H54 (cell line): ENCODE measurements around the gene TTLL10.

Source experiments
- DNase-seq: peaks from one replicate; pipeline ENCODE4 v3.0.0; 2011; ENCODE audit warnings: low spot score, mixed read lengths; ENCODE audit not compliant: insufficient read length
- FAIRE-seq: peaks from 3 replicates; lab custom pipeline; 2011; peaks lifted over from hg19 to GRCh38; lab: Jason Lieb, UNC
- POLR2A ChIP-seq: IDR thresholded peaks from 2 replicates; pipeline ENCODE4 v1.6.1; 2011; ENCODE audit warnings: low read depth, mild to moderate bottlenecking, low read length

Gene TTLL10

DNA sequence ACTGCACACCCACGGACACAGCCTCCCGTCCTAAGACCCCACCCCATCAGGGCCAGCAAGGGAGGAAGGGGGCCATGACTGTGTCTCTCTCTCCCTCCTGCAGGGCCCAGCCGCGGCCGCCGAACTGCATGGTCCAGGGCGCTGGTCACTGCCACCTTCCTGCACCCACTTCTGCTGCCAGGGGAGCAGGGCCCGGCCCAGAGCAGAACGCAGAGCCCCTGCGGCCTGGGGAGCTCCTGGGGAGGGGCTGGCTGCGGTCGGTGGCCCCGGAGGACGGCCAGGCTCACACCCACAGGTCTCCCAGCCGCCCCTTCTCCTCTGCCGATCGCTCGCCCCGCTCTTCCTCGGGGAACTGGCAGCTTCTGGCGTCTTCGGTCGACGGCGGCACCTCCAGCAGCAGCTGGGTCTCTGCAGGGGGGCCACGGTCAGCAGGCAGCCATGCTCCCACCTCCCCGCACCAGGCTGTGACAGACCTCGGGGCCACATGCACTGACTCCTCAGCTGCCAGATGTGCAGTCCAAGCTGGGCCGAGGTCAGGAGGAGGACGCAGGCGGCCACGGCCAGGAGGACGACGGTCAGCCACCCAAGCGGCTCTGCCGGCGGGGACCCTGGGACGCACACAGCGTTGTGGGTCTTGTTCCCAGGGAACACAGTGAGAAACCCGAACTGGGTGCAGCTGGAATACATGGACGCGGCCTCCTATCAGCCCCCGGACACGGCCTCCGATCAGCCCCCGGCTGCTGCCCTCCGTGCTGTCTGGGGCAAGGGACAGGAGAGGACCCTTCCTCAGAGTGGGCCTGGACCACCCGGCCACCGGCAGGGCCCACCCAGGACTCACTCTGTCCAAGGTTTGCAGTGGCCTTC, 30.1 kb downstream of the TTLL10 start:
- no peak for DNase-seq
- no peak for FAIRE-seq
- TF ChIP-seq POLR2A: no peak

- FAIRE-seq: no peak
Measured at GRCh38 chr1:1204425-1204920, 30.8 kb downstream of the TTLL10 start.

GRCh38 chr1:1204998-1205768, 31.5 kb downstream of the TTLL10 start:
- FAIRE-seq (no peak), DNase-seq (no peak)
- no peak for TF ChIP-seq POLR2A

More at GRCh38 chr1:1204425-1204920, 30.8 kb downstream of the TTLL10 start:
- no peak for DNase-seq
- TF ChIP-seq POLR2A: no peak

DNA sequence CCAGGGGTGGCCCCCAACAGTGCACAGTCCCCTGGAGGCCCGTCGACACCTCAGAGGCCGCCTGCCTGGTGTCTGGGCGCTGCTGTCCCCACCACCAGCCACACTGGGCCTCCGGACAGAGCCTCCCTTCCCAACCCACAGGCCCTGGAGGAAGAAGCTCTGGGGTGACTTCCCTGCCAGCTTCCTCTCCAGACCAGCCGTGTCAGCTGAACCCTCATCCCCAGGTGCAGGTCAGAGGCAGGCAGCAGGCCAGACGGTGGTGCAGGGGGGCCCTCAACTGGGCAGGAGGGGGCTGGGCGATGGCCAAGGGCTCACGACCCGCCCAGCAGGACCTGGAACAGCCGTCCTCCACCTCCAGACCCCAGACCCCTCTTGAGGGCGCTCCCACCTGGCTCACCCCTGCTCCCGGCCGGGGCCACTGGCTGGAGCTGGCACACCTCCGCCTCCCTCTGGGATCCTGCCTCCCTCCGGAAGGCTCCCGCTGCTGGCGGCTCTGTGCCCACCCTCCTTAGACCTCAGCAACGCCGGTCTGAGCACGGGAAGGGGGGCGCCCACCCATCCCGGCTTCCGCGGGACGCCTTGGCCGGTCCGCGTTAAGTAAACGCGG, 32.2 kb downstream of the TTLL10 start:
- no peak for DNase-seq
- no peak for FAIRE-seq
- TF ChIP-seq POLR2A: no peak

DNA sequence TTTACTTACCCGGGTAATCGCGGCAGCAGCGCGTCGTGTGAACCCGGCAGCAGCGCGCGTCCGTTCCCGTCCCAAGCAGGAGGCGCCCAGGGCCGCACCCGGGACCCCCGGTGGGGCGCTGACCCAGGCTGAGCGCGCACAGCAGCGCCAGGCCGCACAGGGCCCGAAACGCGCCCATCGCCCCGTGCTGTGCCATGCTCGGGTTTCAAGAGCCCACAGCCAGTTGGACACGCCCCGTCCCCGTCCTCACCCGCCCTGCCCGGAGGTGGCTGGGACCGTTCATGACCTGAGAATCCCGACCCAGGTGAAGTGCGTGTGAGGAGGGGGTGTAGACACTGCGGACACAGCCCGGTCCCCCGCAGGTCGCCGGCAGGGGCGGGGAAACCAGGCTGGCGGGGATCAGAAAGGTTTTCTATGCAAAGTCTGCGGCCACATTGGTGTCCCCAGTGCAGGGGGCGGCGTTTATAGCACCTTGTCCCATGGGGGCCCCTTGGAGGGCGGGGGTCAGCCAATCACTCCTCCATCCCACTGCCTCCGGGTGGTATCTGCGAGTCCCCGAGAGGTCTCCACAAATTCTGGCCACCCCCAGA, 32.8 kb downstream of the TTLL10 start, which contains the start of gene TNFRSF18:
Gene TNFRSF18 (minus strand): TSS at position 217 of the 590 bp plus-strand sequence. CDS start 21 bp downstream, at position 196.
- FAIRE-seq: no peak
- DNase-seq: no peak
- no peak for TF ChIP-seq POLR2A

DNA sequence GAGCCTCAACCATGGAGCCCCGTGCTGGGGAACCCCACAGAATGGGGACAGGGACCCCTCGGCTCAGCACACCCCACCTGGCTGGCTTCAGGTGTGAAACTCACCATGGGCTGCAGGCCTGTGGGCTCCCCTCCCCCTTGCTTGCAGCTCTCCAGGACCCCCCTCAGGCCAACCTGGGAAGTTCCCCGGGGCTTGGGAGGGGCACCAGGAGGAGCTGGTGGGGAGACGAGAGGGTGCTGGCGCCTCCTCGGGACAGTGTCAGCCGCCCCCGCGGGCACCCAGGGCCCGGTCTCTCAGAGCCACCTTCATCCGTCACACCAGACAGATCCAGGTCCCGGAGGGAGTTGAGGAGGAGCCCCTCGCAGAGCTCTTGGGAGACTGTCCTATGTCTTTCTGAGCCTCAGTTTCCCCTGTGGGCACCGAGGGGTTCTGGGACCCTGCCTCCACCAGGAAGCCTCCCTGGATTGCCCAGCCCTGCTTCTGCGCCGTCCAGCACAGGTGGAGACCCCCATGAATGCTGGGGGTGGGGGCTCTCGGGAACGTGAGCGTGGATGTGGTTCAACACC, 33.4 kb downstream of the TTLL10 start:
- TF ChIP-seq POLR2A: no peak
- no peak for FAIRE-seq
- DNase-seq: no peak

- DNase-seq: no peak
- FAIRE-seq: no peak
- TF ChIP-seq POLR2A: no peak
Measured at GRCh38 chr1:1207571-1207892, 33.9 kb downstream of the TTLL10 start.

DNA sequence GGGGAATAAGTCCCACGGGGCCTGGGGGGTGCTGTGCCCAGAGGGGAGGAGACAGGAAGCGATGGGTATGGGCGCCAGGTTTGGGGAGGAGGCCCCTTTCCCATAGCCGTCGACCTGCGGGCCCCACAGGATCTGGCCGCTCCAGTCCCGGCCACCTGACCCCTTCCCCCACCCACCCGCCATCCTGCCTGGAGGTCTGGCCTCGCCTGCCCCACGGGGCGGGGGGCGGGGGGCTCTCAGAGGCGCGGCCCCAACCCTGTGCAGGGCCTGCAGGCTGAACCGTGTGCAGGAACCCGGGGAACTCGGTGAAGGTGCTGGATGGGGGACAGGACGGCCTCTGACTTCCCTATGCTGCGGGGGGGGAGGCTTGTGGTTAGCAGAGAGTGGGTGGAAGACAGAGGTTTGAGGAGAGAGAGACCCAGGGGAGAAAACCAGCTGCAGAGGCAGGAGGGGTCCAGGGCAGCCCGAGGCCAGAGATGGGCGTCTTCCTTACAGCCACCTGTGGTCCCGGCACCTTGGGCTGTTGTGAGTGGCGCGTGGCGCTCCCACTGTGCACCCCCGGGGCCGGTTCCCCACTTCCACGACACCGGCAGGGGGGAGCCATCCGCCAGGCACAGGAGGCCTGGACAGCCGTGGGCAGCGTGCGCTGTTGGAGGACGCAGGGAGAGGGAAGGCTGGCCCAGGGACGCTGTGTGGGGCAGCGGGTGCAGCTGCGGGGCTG, 35.2 kb downstream of the TTLL10 start:
- FAIRE-seq: no peak
- no peak for TF ChIP-seq POLR2A
- no peak for DNase-seq

GRCh38 chr1:1210726-1211540, 37.3 kb downstream of the TTLL10 start:
- TF ChIP-seq POLR2A: no peak
- no peak for FAIRE-seq

GRCh38 chr1:1211541-1212441, 38.1 kb downstream of the TTLL10 start:
- DNase-seq (no peak), FAIRE-seq (no peak)
- TF ChIP-seq POLR2A: no peak

More at GRCh38 chr1:1210726-1211540, 37.3 kb downstream of the TTLL10 start:
- no peak for DNase-seq

DNA sequence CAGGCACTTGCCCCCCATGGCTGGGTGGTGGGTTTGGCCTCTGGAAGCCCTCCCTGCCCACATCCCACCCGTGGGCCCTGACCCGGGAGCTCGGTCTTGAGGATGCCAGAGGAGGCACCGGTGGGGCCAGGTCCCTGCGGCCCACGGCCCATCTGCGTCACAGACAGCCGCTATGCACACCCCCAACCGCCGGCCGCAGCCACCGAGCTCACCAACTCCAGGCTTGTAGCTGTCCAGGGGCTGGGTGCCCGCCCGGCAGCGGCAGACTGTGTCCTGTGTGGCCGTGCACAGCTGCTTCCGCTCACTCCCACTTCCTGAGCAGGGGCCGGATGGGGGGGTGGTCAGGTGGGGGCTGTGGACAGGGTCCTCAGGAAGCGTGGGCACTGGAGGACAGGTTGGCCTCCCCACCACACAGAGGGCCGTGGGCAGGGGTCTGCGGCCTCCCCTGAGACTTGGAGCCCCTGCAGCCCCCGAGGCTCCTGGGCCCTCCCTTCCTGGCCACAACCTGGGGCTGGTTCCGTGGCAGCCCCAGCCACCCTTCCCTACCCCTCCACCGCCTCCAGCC, 39.2 kb downstream of the TTLL10 start:
- no peak for TF ChIP-seq POLR2A
- DNase-seq (no peak), FAIRE-seq (no peak)
